ENCODE results near the gene NUDT12.

NUDT12 gene

DNA sequence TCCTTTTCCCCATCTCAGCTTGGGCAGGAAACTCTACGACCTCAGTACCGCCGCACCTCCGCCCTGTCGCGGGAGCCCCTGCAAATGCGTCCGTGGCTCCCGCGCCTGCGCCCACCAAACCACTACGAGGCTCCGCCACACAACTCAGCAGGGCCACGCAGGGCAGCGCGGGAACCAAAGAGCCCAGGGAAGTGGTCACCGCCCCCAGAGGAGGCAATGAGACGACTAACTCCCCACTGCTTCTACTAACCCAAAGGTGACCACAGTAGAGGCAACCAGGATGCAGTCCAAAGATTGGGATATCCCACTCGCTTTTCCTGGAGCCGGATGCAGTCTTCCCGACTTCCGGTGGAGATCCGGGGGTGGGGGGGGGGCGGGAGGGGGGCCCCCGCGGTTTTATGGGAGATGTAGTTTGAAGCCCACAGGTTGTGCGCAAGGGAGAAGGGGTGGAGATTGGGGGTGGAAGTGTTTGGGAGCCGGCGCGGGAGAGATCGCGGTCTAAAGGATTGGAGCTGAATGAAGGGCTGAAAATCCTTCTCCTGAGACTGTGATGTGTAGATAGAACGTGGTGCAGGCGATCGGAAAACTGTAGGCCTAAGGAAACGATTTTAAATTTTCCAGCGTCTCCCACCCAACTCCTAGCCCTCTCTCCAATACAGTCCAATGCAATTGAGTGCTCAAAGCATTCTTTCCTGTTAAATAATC is at the start of gene NUDT12:
TSS of gene NUDT12 (minus strand) at position 337 of the 705 bp plus-strand sequence. CDS start 2,541 bp downstream, outside the sequence.
- peak; percentile 39 for DNase-seq (ENCODE audit: low read depth, low spot score)

DNA sequence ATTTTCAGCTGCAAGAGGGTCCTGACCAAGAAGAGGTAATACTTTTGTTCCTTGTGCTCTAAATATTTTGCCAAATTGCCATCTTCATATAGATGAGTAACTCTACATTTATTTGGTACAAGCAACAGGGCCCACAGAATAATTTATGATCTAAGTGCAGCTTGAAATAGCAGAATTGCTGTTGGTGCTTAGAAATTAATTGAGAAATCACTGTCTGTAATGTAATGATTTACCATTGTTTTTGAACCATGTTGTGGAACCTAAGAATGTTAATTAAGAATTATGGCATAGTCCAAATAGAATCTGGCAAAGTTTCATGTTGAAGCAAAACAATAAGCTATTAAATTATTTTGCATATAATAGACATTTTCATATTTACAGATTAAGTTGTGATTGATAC is 44.8 kb upstream of the NUDT12 start:
- no peak for DNase-seq (ENCODE audit: low read depth, low spot score)

DNA sequence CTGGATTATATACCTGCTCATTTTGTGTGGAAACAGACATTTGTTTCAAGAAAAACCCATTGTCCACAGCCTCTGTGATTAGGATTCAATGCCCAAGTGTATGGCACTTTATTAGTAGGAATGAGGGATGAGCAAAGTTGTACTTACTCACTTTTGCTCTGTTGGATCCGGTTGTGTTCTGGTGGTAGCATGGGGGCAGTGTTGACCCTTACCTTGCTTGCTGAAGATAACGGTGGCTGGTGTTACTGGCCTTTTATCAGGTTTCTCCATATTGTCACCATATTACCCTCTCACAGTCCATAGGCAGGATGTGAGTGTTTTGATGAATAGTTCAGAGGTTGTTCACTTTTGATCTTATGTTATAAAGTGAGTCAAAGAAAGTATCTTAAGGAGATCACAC is 42.7 kb upstream of the NUDT12 start:
- no peak for DNase-seq (ENCODE audit: low read depth, low spot score)

DNA sequence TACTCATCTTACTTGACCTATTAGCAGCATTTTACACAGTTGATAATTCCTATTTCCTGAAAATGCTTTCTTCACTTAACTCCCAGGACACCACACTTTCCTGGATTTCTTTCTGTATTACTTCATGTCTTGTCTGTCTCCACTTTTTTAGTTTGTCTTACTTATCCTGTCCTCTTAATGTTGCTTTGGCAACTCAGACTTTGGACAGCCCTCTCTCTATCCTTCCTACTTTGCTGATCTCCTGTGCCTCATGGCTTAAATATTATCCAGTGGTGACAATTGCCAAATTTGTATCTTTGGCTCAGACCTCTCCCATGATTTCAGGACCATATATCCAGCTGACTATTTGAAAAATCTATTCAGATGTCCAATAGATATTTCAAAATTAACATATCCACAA is 39.8 kb upstream of the NUDT12 start:
- no peak for DNase-seq (ENCODE audit: low read depth, low spot score)

DNA sequence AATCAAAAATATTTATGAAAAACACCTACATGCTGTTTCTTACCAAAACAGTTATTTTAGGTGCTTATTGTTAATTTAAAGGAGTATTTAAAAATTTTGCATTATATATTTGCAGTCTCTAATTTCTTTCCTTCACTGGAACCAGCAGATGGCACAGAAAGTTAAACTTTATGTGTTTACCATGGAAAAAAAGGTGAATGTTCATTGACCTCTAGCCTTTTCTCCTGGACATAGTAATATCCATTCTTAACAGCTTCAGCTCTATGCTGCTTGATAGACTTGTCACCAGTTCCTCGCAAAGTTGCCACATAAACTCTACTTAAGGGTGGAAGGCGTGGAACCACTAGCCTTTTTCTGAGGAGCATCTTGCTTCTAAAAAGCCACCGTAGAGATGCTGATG is 38.7 kb upstream of the NUDT12 start:
- DNase-seq (ENCODE audit: low read depth, low spot score), result no peak

DNA sequence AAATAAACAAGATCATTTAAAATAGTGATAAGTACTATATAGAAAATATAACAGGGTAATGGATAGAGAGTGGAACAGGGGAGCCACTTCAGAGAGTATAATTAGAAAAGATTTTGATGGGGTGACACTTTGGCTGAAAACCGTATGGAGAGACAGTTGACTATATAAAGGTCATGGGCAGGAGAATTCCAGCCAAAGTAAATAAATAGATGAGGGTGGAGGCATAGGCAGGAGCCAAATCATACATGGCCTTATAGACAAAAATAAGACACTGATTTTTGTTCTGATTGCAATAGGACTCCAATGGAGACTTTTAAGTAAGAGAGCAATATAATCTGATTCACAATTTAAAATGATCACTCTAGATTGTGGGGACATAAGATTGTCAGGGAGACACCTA is 37.5 kb upstream of the NUDT12 start:
- no peak for DNase-seq (ENCODE audit: low read depth, low spot score)

DNA sequence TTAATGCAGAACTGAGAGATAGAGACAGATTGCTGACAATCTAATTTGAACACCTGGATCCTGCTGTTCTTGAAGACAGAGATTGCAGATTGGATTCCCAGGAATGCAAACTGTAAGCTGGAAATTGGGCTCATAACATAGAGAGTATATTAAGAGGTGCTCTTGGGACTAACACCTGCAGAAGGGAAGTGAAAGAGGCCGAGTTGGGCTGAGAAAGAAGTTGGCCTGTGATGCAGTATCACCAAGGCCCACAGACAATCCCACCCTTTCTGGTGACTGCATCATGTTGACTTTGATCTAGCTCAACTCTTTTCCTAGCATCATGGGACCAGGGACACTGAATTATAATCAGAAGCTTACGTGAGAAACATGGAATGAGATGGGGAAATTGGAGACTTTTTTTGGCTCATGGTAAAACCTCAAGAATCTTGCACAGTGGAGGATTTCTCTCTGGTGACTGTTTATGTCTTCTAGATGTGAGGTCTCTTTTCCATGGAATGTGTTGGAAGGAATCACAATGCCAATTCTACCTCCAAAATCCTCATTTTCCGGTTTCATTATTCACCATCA is 36.5 kb upstream of the NUDT12 start:
- DNase-seq (ENCODE audit: low read depth, low spot score), result no peak

DNA sequence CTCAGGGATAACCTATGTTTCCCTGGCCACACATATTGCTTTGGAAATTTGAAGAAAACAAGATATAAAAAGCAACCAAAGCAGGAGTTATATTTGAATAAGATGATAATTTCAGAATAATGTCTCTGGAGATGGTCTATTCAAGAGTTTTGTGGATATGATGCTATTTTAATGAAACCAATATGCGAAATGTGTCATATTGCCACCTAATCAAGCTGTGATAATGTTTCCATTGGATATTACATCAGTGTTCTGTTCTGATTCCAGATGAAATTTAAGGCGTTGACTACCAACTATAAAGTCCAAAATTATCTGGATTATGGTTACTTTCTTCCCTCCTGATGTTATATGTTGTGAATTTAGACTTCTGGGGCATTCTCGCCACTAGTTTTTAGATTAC is 27.6 kb upstream of the NUDT12 start:
- DNase-seq (ENCODE audit: low read depth, low spot score), result no peak

DNA sequence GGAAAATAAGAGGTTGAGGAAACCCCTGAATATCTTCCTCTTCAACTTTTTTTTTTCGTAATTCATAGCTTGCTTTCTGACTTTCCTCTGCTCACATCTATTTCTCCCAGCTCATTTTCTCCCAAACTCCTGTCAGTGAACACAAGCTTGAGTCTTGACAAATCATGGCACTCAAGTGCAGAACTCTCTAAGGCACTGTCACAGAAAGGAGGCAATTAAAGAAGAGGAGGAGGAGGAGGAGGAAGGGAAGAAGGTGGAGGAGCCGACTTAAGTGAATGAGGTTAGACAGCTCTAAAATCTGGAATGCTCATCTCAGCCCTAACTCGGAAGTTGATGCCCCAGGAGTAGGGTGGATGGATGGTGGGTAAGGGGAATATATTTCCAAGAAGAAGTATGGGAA is 27.2 kb upstream of the NUDT12 start:
- DNase-seq (ENCODE audit: low read depth, low spot score), result no peak

DNA sequence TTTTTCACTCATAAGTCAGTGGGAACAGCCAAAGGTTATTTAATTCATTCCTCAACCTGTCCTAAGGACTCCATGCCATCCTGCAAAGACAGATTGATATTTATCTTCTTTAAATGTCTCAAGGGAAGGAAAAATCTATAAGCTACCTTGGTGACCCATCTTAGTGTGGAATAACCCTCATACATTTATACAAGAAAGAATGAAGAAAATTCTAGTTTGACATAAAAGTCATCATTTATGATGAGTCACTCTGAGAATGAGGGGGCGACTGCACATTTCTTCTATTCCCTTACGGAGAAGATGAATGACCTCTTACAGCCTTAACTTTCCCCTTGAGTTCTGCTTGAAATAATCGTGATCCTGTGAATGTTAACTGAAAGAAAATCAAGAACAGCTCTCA is 26.8 kb upstream of the NUDT12 start:
- DNase-seq (ENCODE audit: low read depth, low spot score), result no peak

DNA sequence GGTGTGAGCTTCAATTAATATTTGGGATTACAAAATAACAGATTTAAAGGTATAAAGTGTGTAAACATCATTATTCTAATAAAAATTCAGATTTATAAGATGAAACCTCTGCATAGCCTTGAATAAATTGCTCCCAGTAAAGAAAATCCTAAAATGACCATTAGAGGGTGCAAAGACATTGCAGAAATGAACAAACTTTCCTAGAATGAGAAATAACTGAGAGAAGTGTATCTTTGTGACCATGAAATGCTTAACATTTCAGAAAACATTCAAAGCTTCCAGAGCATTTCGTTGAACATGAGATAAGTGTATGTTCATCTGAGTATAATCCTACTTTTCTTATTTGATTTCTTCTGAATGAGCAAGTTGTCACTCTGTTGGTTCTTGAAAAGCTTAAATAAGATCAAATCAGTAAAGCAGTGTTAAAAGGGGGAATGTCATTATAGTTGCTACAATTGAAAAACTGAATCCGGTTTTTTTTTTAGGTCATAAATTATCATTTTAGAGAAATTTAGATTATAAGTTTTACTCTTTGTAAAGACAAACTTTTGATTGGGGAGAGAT is 24.7 kb upstream of the NUDT12 start:
- no peak for DNase-seq (ENCODE audit: low read depth, low spot score)

DNA sequence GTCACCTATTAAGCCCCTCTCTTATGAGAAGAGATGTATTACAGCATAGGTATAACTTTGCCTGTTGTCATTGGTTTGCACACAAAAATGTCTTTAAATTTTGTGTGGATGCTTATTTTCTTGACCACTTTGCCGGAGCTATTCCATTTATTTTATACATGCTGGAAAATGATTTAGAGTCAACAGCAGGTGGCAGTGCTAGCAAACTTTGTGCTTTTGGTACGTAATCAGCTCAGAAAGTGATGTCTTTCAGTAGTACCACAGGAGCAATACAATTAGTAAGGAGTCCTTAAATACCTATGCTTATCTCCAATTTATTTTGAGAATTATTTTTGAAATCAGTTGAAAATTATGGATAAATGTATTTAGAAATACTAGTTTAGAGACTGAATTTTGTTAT is 19.8 kb upstream of the NUDT12 start:
- no peak for DNase-seq (ENCODE audit: low read depth, low spot score)

DNA sequence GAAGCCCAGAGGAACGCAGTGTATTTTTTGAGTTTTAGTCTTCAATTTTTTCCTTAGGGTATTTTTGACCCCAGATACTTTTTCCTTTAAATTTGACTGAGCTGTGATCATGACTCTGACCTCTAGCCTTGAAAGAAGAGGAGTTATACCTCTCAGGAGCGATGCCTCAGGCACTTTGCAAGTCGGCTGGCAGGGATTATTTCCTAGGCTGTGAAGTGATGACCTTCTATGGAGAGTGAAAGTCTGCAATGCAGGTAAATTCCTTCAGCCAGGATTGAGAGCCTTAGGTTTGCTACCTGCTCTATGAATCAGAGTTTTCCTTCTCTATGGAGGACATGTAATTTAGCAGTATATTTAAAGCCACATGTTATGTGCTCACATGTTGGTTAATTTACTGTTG is 10.8 kb upstream of the NUDT12 start:
- no peak for DNase-seq (ENCODE audit: low read depth, low spot score)

DNA sequence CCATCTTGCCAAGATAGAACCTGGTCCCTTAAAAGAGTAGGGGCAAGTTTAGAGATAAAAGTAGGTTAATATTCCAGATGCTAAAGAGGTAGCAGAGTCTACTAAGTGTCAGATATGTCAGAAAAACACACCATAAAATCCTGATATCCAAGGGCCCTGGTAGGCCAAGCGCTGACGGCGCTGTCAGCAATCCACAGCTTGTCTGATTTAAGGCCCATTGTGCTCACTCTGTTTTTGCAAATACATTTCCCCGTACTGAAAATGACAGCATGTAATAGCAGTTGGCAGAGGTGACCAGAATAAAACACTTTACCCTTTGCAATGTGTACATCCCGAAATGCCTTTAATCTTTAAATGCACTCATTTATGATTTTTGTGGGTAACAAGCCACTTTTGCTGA is 9.9 kb upstream of the NUDT12 start:
- DNase-seq (ENCODE audit: low read depth, low spot score), result no peak

DNA sequence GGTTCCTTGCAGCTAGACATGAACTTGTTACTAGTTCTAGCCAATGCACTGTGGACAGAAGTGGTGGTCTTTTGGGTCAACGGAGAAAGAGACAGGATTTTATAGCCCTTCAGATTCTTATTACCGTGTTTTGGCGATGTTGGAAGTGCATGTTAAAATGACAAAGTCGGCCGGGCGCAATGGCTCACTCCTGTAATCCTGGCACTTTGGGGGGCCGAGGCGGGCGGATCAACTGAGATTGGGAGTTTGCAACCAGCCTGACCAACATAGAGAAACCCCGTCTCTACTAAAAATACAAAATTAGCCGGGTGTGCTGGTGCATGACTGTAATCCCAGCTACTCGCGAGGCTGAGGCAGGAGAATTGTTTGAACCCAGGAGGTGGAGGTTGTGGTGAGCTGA is 9.1 kb upstream of the NUDT12 start:
- DNase-seq (ENCODE audit: low read depth, low spot score), result no peak

DNA sequence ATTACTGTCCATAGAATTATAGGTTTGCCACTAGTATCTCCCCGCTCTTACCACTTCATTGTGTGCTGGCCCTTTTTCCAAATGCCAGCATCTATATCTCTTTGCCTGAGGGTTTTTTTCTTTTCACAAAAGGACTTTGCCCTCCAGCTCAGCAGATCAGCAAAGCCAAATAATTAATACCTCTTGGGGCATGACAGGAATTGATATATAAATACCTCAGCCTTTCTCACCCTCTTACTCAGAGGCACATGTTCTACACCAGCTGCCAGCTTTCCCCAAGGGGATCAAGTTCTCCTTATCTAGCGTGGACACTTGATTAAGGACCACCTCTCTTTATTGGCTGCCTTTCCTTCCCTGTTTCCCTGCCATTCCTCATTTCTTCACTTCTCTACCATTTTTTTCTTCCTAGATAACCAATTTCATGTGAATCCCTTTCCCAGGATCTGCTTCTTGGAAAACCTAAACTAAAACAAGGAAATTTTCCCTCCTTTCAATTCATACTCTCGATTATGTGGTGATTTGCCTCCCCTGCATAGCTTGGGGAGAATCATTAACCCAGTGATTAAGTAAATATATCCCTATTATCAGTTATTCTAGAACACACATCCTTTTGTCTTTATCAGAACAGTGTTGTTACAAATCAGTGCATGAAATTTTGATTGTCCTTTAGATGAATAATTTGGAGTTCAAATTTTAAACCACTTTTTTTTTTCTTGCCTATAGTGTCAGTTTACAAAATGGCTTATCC is 6.9 kb upstream of the NUDT12 start:
- DNase-seq (ENCODE audit: low read depth, low spot score), result no peak

DNA sequence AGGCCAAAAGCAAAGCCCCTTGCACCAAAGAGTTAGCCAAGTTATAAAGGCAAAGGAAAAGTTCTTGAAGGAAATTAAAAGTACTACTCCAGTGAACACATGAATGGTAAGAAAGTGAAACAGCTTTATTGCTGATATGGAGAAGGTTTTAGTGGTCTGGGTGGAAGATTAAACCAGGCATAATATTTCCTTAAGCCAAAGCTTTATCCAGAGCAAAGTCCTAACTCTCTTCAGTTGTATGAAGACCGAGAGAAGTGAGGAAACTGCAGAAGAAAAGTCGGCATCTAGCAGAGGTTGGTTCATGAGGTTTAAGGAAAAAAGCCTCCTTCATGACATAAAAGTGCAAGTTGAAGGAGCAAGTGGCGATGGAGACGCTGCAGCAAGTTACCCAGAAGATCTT is 3.1 kb upstream of the NUDT12 start:
- no peak for DNase-seq (ENCODE audit: low read depth, low spot score)

DNA sequence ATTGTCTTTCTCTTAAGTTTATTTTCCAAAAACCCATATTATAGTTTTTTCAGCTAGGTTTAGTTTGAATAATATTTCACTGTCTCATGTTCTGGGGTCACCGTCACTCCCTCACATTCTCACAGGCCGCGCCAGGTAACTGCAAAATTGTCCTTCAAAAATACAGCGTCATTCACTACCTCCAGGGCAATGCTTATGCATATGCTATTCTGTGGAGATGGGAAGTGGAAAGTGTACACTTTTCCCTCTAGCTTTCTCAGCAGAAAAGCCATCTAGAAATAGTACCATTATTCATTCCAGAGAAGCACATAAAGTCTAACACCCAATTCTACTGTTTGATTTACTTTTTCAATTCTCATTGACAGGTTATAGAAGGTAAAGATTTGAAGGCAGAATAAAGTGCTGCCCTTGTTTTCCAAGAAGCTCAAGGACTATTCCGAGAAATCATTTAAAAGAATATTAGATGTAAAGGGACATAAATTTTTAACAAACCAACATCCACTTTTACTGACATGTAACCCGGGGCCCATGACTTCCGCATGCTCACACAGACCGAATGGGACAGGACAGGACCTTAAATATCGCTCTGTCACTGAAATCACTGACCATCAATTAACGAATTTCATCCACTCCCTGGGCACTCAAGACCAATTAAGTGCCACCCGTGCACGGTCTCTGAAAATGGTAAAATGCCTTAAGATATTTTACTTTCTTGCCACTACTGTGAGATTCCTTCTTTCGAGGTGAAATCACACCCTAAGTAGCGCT is 720 bp downstream of the NUDT12 start:
- no peak for DNase-seq (ENCODE audit: low read depth, low spot score)

DNA sequence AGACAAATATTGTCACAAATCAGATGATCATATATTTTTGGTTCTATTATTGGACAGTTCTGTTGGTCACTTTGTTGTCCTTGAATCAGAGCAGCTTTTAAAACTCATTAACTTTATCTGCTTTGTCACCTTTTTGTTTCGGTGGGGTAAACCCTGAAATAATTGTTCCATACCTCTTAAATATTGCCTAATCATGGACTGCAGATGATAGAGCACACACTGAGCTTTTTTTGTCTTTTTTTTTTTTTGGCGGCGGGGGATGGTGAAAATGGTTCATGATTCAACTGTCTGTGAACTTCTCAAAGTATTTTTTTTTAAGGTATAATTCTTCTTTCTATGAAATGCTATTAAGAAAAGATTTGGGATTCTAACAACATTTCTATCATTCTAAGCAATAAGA is 1.8 kb downstream of the NUDT12 start:
- DNase-seq (ENCODE audit: low read depth, low spot score), result no peak

DNA sequence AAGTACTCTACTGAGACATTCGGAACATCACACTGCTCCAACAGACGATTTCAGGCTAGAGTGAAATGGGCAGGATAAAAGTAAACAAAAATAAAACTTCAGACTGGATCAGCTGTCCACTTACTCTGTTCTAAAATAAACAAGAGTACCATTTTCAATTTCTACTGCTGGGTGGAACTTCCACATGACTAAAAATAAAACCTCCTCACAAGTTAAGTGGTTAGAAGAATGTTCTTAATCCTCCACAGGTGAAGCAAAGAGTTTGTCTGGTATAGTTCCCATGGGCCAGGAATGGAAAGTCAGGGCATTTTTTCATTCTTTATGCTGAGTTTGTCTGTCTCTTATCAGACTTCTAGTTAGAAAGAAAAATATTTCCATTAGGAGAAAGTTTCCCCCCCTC is 15.7 kb downstream of the NUDT12 start:
- no peak for DNase-seq (ENCODE audit: low read depth, low spot score)

DNA sequence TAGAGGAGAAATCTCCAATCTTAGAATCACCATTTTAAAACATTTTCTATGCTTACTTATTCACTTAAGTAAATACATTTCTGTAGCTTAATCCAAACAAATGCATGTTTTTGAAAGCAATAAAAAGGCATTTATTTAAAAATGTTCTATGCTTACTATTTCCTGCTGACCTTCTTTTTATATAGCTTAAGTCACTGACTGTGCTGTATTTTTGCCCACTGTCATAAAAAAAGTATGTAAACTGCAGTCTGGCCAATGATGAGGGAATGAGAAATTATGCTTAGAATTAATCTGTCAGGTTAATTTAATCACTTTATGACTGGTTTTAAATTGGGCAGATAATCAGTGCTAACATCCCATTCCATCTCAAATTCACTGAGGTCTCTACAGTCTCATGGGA is 20.1 kb downstream of the NUDT12 start:
- DNase-seq (ENCODE audit: low read depth, low spot score), result no peak

DNA sequence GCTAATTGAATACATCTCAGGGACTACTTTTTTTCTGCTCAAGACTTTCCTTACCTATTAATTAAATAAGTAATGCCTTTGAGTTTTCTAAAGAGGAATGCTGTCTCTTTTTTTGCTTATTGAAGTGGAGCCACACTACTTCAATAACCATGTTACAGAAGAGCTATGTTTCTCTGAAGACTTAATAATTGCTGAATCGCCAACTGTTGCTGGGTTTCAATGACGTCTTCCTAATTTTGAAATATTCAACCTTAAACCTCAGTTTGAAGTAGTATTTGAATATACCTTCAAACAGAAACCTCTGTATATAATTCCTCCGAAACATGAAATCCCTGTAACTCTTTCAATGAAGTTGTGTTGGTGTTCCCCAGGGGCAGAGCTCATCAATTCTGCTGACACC is 21.0 kb downstream of the NUDT12 start:
- no peak for DNase-seq (ENCODE audit: low read depth, low spot score)
